GM12878 (cell line): ENCODE measurements around the gene COL5A1. TPM values are rescaled to one million over a fixed set of nuclear protein-coding genes. Genes with fewer than 3 reads are reported as not detected.

Source experiments
- ATAC-seq: fragments of 200-7000 bp; cut with Tn5 transposase; 3 replicates; pipeline ENCODE4 v1.9.1; 2020; ENCODE audit warnings: mild to moderate bottlenecking, moderate library complexity
- BruUV-seq: library from RNA; stranded (reverse); fragments of 400-500 nt; replicated peaks from 2 replicates; lab custom pipeline; 2021; lab: Mats Ljungman, UMichigan
- CTCF ChIA-PET: fragments of 300-600 bp; sonication (Branson Sonifier 250); formaldehyde crosslinking; extraction: SDS; loops from one replicate; lab custom pipeline; 2021; ENCODE audit warnings: inconsistent platforms; lab: Yijun Ruan, JAX
- POLR2A ChIA-PET: fragments of 350-600 bp; formaldehyde crosslinking; extraction: SDS; loops from one replicate; lab custom pipeline; 2021; ENCODE audit warnings: inconsistent platforms; lab: Charles Lee
- RAD21 ChIA-PET: fragments of 300-600 bp; sonication (Branson Sonifier 250); formaldehyde crosslinking; loops from one replicate; lab custom pipeline; 2023; ENCODE audit warnings: antibody characterized with exemption; ENCODE audit not compliant: unreplicated experiment; lab: Charles Lee
- SMC1A ChIA-PET: fragments of 300-600 bp; sonication (Branson Sonifier 250); formaldehyde crosslinking; loops from one replicate; lab custom pipeline; 2023; ENCODE audit not compliant: unreplicated experiment, uncharacterized antibody; lab: Charles Lee
- DNase-seq: peaks from one replicate; pipeline ENCODE4 v3.0.0-alpha.2; 2011; ENCODE audit warnings: low read depth, low spot score
- FAIRE-seq: peaks from 3 replicates; lab custom pipeline; 2011; peaks lifted over from hg19 to GRCh38; lab: Jason Lieb, UNC
- H2AFZ ChIP-seq: 2 replicates; pipeline ENCODE4 v1.6.0; 2011; ENCODE audit warnings: low read depth, low read length, control low read depth; ENCODE audit not compliant: control insufficient read depth
- H3K27ac ChIP-seq: 2 replicates; pipeline ENCODE4 v1.5.1; 2011; ENCODE audit warnings: control low read depth; ENCODE audit not compliant: control insufficient read depth, insufficient read depth
- H3K27me3 ChIP-seq, 2 experiments: replicated peaks in 1 of 2; 2 replicates each; pipeline versions ENCODE4 v1.6.0 to v1.6.1; 2011; ENCODE audit warnings: low read length in 1 of 2; ENCODE audit not compliant: control insufficient read depth in 2 of 2, insufficient read depth in 2 of 2
- H3K36me3 ChIP-seq, 2 experiments: 2 replicates each; pipeline ENCODE4 v1.5.1; 2011; ENCODE audit warnings: low read length in 1 of 2; ENCODE audit not compliant: control insufficient read depth in 2 of 2, insufficient read depth in 2 of 2
- H3K4me1 ChIP-seq: 2 replicates; pipeline ENCODE4 v1.6.1; 2011; ENCODE audit warnings: mild to moderate bottlenecking, low read length, moderate library complexity, mixed read lengths; ENCODE audit not compliant: control insufficient read depth, insufficient read depth
- H3K4me2 ChIP-seq: 2 replicates; pipeline ENCODE4 v1.6.0; 2011; ENCODE audit warnings: control low read depth; ENCODE audit not compliant: control insufficient read depth, insufficient read depth
- H3K4me3 ChIP-seq: fragments of 200-600 bp; sonication (generic); 2 replicates; pipeline ENCODE4 v1.5.1; 2016
- H3K79me2 ChIP-seq: 2 replicates; pipeline ENCODE4 v1.6.0; 2011; ENCODE audit warnings: low read length; ENCODE audit not compliant: control insufficient read depth, insufficient read depth
- H3K9ac ChIP-seq: 2 replicates; pipeline ENCODE4 v1.8.0; 2011; ENCODE audit warnings: low read length, control low read depth, mixed read lengths; ENCODE audit not compliant: control insufficient read depth, insufficient read depth
- H3K9me3 ChIP-seq: replicated peaks from 3 replicates; pipeline ENCODE4 v1.5.1; 2011; ENCODE audit warnings: mild to moderate bottlenecking, low read length; ENCODE audit not compliant: control insufficient read depth, insufficient read depth
- H4K20me1 ChIP-seq: 2 replicates; pipeline ENCODE4 v1.6.0; 2011; ENCODE audit not compliant: control insufficient read depth, insufficient read depth
- BHLHE40 ChIP-seq, 2 experiments: fragments of 450-650 bp in 1 of 2; IDR thresholded peaks; 2 replicates each; pipeline ENCODE4 v1.6.1; 2011 to 2017; ENCODE audit warnings: low read depth in 2 of 2, borderline replicate concordance in 1 of 2, improper control_type of control experiment in 1 of 2, low read length in 1 of 2, mild to moderate bottlenecking in 1 of 2
- DPF2 ChIP-seq: fragments of 450-650 bp; IDR thresholded peaks from 2 replicates; pipeline ENCODE4 v1.6.1; 2017; ENCODE audit warnings: mild to moderate bottlenecking
- EGR1 ChIP-seq, 2 experiments: IDR thresholded peaks; 1 replicate in 1 of 2; 2 replicates in 1 of 2; pipeline ENCODE4 v1.6.1; 2011 to 2012; ENCODE audit warnings: low read depth in 2 of 2, low read length in 2 of 2, borderline replicate concordance in 1 of 2, mild to moderate bottlenecking in 1 of 2, moderate library complexity in 1 of 2
- ETV6 ChIP-seq, 2 experiments: fragments of 450-650 bp in 1 of 2; IDR thresholded peaks in 1 of 2; conservative IDR thresholded peaks in 1 of 2; 2 replicates each; pipeline ENCODE4 v1.6.1; 2014; ENCODE audit warnings: antibody characterized with exemption in 1 of 2, borderline replicate concordance in 1 of 2, low read depth in 1 of 2, mild to moderate bottlenecking in 1 of 2, moderate library complexity in 1 of 2
- HCFC1 ChIP-seq: fragments of 150-350 bp; IDR thresholded peaks from 2 replicates; pipeline ENCODE4 v1.6.1; 2014; ENCODE audit warnings: low read length
- IRF3 ChIP-seq: fragments of 450-650 bp; IDR thresholded peaks from 2 replicates; pipeline ENCODE4 v1.6.1; 2014; ENCODE audit warnings: mild to moderate bottlenecking
- NRF1 ChIP-seq: conservative IDR thresholded peaks from 2 replicates; pipeline ENCODE4 v1.6.1; 2011; ENCODE audit warnings: mild to moderate bottlenecking, low read depth, low read length, improper control_type of control experiment
- RELB ChIP-seq: fragments of 450-650 bp; IDR thresholded peaks from 2 replicates; pipeline ENCODE4 v1.6.1; 2017; ENCODE audit warnings: low read depth, mild to moderate bottlenecking, moderate library complexity
- RFX5 ChIP-seq: IDR thresholded peaks from 2 replicates; pipeline ENCODE4 v1.6.1; 2011; ENCODE audit warnings: low read depth, low read length, improper control_type of control experiment
- SKIL ChIP-seq: fragments of 450-650 bp; IDR thresholded peaks from 2 replicates; pipeline ENCODE4 v1.6.1; 2017; ENCODE audit warnings: mild to moderate bottlenecking, low read depth, inconsistent platforms; ENCODE audit not compliant: poor library complexity, severe bottlenecking
- SMAD1 ChIP-seq: fragments of 450-650 bp; IDR thresholded peaks from 2 replicates; pipeline ENCODE4 v1.6.1; 2018; ENCODE audit warnings: mild to moderate bottlenecking, low read depth; ENCODE audit not compliant: partially characterized antibody
- SREBF2 ChIP-seq: IDR thresholded peaks from 2 replicates; pipeline ENCODE4 v1.6.1; 2012; ENCODE audit warnings: mild to moderate bottlenecking, low read length
- TARDBP ChIP-seq: IDR thresholded peaks from 2 replicates; pipeline ENCODE4 v1.6.1; 2016; ENCODE audit warnings: borderline replicate concordance
- TCF3 ChIP-seq: IDR thresholded peaks from 2 replicates; pipeline ENCODE4 v1.6.1; 2012; ENCODE audit warnings: low read depth, mild to moderate bottlenecking, low read length, borderline replicate concordance; ENCODE audit not compliant: insufficient read depth
- USF2 ChIP-seq: IDR thresholded peaks from 2 replicates; pipeline ENCODE4 v1.6.1; 2011; ENCODE audit warnings: low read depth, low read length, improper control_type of control experiment, borderline replicate concordance
- ZBED1 ChIP-seq: IDR thresholded peaks from 2 replicates; pipeline ENCODE4 v1.6.1; 2016; ENCODE audit warnings: borderline replicate concordance
- ZBTB33 ChIP-seq: fragments of 450-650 bp; IDR thresholded peaks from 2 replicates; pipeline ENCODE4 v1.6.1; 2017; ENCODE audit warnings: mild to moderate bottlenecking
- ZNF217 ChIP-seq: fragments of 450-650 bp; IDR thresholded peaks from 2 replicates; pipeline ENCODE4 v1.6.1; 2017; ENCODE audit warnings: antibody characterized with exemption, mild to moderate bottlenecking
- WGBS: methylation state at CpG from one replicate; pipeline ENCODE4 v1.1.6; 2016; ENCODE audit warnings: low lambda C conversion rate; ENCODE audit not compliant: insufficient replicate concordance, insufficient coverage; ENCODE audit errors: missing lambda C conversion rate; 5-methylcytosine and 5-hydroxymethylcytosine counted together
- in situ Hi-C: fragments of 300-500 bp; cut with MboI; formaldehyde crosslinking; loops from 9 replicates; pipeline ENCODE4 v1.14.3; 2018; ENCODE audit warnings: mixed read lengths
- intact Hi-C: fragments of 100-400 bp; cut with micrococcal nuclease; formaldehyde crosslinking; loops from one replicate; pipeline ENCODE4 v1.14.2; 2022; ENCODE audit not compliant: unreplicated experiment
- polyA plus RNA-seq, 11 experiments: library from polyadenylated mRNA; depleted of rRNA in 4 of 11; unstranded in 6 of 11; stranded (reverse) in 5 of 11; fragments of >200 nt; fragmentation: Nextera tagmentation in 4 of 11; fragmentation: Illumina TruSeq in 1 of 11; extraction: Ambion mirVana in 4 of 11; extraction: Trizol in 1 of 11; gene quantifications; 1 replicate in 1 of 11; 2 replicates in 10 of 11; pipeline versions ENCODE4 v1.2.1 to v1.2.3, GENCODE V29; 2011 to 2016; ENCODE audit warnings: inconsistent platforms in 2 of 11, missing spikeins in 2 of 11, low read depth in 1 of 11
- total RNA-seq, 4 experiments: library from RNA; depleted of rRNA in 3 of 4; stranded (reverse); fragments of >200 nt in 3 of 4; fragmentation: Illumina TruSeq in 1 of 4; extraction: Trizol in 1 of 4; gene quantifications; 2 replicates each; pipeline versions ENCODE4 v1.2.1 to v1.2.3, GENCODE V29; 2013 to 2021

COL5A1 gene
- total and polyA plus RNA-seq, 10 of the 15 experiments (the other 5 are each of a cell fraction or from before 2014, with no cell fraction given) = under 0.01 to 0.15 (median 0.13) TPM; not detected in 4

- WGBS = 46% methylated on average over 10 of the region's 10 CpGs
- Histone ChIP-seq H3K36me3 (no peaks in the 10 kb centered on the region), H3K4me2 (no peak overlapping the region), H3K9me3 (no peaks in the 10 kb centered on the region), H3K9ac (no peak overlapping the region), H4K20me1 (no peaks in the 10 kb centered on the region), H3K4me1 (peaks cover 4% of the 10 kb centered on the region; the same call in 1 of the 2 replicates), H3K79me2 (no peaks in the 10 kb centered on the region), H3K27ac (no peak overlapping the region), H3K27me3 (no peaks in the 10 kb centered on the region; a peak in 1 of 4 replicates), H2AFZ (no peak overlapping the region), H3K4me3 (no peak overlapping the region)
- SMC1A ChIA-PET = no interaction called here
- no peak for FAIRE-seq
- ATAC-seq = no peak
- RAD21 ChIA-PET = no interaction called here
- in situ Hi-C loops = no loop called here
- BruUV-seq = no TSS peak
- POLR2A ChIA-PET = no interaction called here
- intact Hi-C loops = no loop called here
- CTCF ChIA-PET = no interaction called here
- DNase-seq = no peak
- TF ChIP-seq USF2 = no peak
- no peak for TF ChIP-seq ZBED1
- no peak for TF ChIP-seq RFX5
- no peak for TF ChIP-seq SREBF2
- TF ChIP-seq ZNF217 = no peak
- no peak for TF ChIP-seq TARDBP
- TF ChIP-seq TCF3 = no peak
- TF ChIP-seq ETV6 (conservative IDR thresholded peaks at IDR 0.05 in 1 of 2, IDR thresholded peaks at IDR 0.05 in 1 of 2; ENCODE audit: borderline replicate concordance in 1 of 2, low read depth in 1 of 2) = no peak
- no peak for TF ChIP-seq ZBTB33
- TF ChIP-seq DPF2 = no peak
- TF ChIP-seq SKIL = no peak
- TF ChIP-seq NRF1 = no peak
- TF ChIP-seq HCFC1 = no peak
- no peak for TF ChIP-seq IRF3
- no peak for TF ChIP-seq BHLHE40 (IDR thresholded peaks at IDR 0.05; ENCODE audit: borderline replicate concordance in 1 of 2, low read depth in 2 of 2, low read length in 1 of 2)
- TF ChIP-seq RELB = no peak
- no peak for TF ChIP-seq EGR1 (IDR thresholded peaks at IDR 0.05; ENCODE audit: borderline replicate concordance in 1 of 2, low read depth in 2 of 2, low read length in 2 of 2)
- no peak for TF ChIP-seq SMAD1
Observed at GRCh38 chr9:134825025-134825424, 183.4 kb downstream of the COL5A1 start.
